ENCODE measurements around the gene FUBP1.

GRCh38 chr1:77987919-77988318 is 9.0 kb upstream of the FUBP1 start:
- no peak for TF ChIP-seq POLR2A (IDR thresholded peaks at IDR 0.05)
- TF ChIP-seq CTCF (IDR thresholded peaks at IDR 0.05 in 8 of 11, conservative IDR thresholded peaks at IDR 0.05 in 3 of 11), result no peak

All from spleen (tissue), 7 donors.